H9 (cell line): ENCODE results near the gene CPT1B. TPM values are rescaled to one million over a fixed set of nuclear protein-coding genes. Genes with fewer than 3 reads are reported as not detected.

Experiments
- DNase-seq: peaks from one replicate; pipeline ENCODE4 v3.0.0-alpha.2; 2017
- H2AFZ ChIP-seq: one replicate; pipeline ENCODE4 v1.6.1; 2013; ENCODE audit warnings: mild to moderate bottlenecking, low read length, control low read depth, moderate library complexity
- H2AK5ac ChIP-seq: 2 replicates; pipeline ENCODE4 v1.6.1; 2013; ENCODE audit warnings: low read length, control low read depth, mixed read lengths; ENCODE audit not compliant: insufficient read length
- H2BK120ac ChIP-seq: one replicate; pipeline ENCODE4 v1.6.1; 2013; ENCODE audit warnings: low read depth, mild to moderate bottlenecking, low read length, control low read depth, inconsistent platforms; ENCODE audit not compliant: poor library complexity, severe bottlenecking
- H2BK12ac ChIP-seq: 2 replicates; pipeline ENCODE4 v1.6.1; 2013; ENCODE audit warnings: low read length, control low read depth, mixed read lengths, low read depth; ENCODE audit not compliant: insufficient read length
- H2BK15ac ChIP-seq: 2 replicates; pipeline ENCODE4 v1.6.1; 2013; ENCODE audit warnings: low read depth, low read length, control low read depth
- H2BK20ac ChIP-seq: one replicate; pipeline ENCODE4 v1.6.1; 2013; ENCODE audit warnings: low read depth, mild to moderate bottlenecking, low read length, control low read depth, inconsistent platforms; ENCODE audit not compliant: poor library complexity, severe bottlenecking
- H2BK5ac ChIP-seq: 2 replicates; pipeline ENCODE4 v1.6.1; 2013; ENCODE audit warnings: low read length, control low read depth, mixed read lengths; ENCODE audit not compliant: insufficient read length
- H3K14ac ChIP-seq: 2 replicates; pipeline ENCODE4 v1.6.1; 2013; ENCODE audit warnings: low read length, control low read depth; ENCODE audit not compliant: insufficient read depth
- H3K18ac ChIP-seq: 2 replicates; pipeline ENCODE4 v1.6.1; 2013; ENCODE audit warnings: low read depth, mild to moderate bottlenecking, mixed read lengths, low read length, control low read depth; ENCODE audit not compliant: insufficient read length
- H3K23ac ChIP-seq: 2 replicates; pipeline ENCODE4 v1.6.1; 2013; ENCODE audit warnings: low read length, control low read depth, mixed read lengths, low read depth; ENCODE audit not compliant: insufficient read length
- H3K23me2 ChIP-seq: 2 replicates; pipeline ENCODE4 v1.6.1; 2013; ENCODE audit warnings: low read depth, mild to moderate bottlenecking, mixed read lengths, low read length, control low read depth; ENCODE audit not compliant: insufficient read length, poor library complexity, severe bottlenecking
- H3K27ac ChIP-seq: 2 replicates; pipeline ENCODE4 v1.5.1; 2013; ENCODE audit warnings: low read length, control low read depth, mixed read lengths, low read depth; ENCODE audit not compliant: insufficient read length
- H3K27me3 ChIP-seq: 2 replicates; pipeline ENCODE4 v1.6.1; 2013; ENCODE audit warnings: low read length, control low read depth, inconsistent platforms; ENCODE audit not compliant: insufficient read depth
- H3K4ac ChIP-seq: 2 replicates; pipeline ENCODE4 v1.6.1; 2013; ENCODE audit warnings: low read depth, mild to moderate bottlenecking, control low read depth, inconsistent platforms, low read length, moderate library complexity
- H3K4me1 ChIP-seq: 2 replicates; pipeline ENCODE4 v1.6.1; 2013; ENCODE audit warnings: low read length, control low read depth, inconsistent platforms; ENCODE audit not compliant: insufficient read depth
- H3K4me2 ChIP-seq: 2 replicates; pipeline ENCODE4 v1.6.1; 2013; ENCODE audit warnings: low read length, control low read depth, mixed read lengths; ENCODE audit not compliant: insufficient read length, insufficient read depth
- H3K56ac ChIP-seq: 2 replicates; pipeline ENCODE4 v1.6.1; 2013; ENCODE audit warnings: low read depth, mild to moderate bottlenecking, mixed read lengths, low read length, control low read depth; ENCODE audit not compliant: insufficient read length
- H3K79me1 ChIP-seq: 2 replicates; pipeline ENCODE4 v1.6.1; 2013; ENCODE audit warnings: low read depth, mild to moderate bottlenecking, moderate library complexity, low read length, control low read depth, inconsistent platforms; ENCODE audit not compliant: insufficient read depth, poor library complexity, severe bottlenecking
- H3K79me2 ChIP-seq: 2 replicates; pipeline ENCODE4 v1.6.1; 2013; ENCODE audit warnings: low read length, control low read depth, inconsistent platforms; ENCODE audit not compliant: insufficient read depth
- H3K9ac ChIP-seq: 2 replicates; pipeline ENCODE4 v1.6.1; 2013; ENCODE audit warnings: low read length, control low read depth, mixed read lengths; ENCODE audit not compliant: insufficient read length; ENCODE audit errors: extremely low read depth
- H3K9me3 ChIP-seq: one replicate; pipeline ENCODE4 v1.6.1; 2013; ENCODE audit warnings: low read depth, low read length, inconsistent platforms; ENCODE audit not compliant: control insufficient read depth
- H3T11ph ChIP-seq: one replicate; pipeline ENCODE4 v1.6.1; 2013; ENCODE audit warnings: mild to moderate bottlenecking, low read length, control low read depth, inconsistent platforms
- H4K20me1 ChIP-seq: one replicate; pipeline ENCODE4 v1.6.1; 2013; ENCODE audit not compliant: control insufficient read depth, insufficient read length, insufficient read depth
- H4K5ac ChIP-seq: 2 replicates; pipeline ENCODE4 v1.6.1; 2013; ENCODE audit warnings: low read depth, mild to moderate bottlenecking, mixed read lengths, low read length, control low read depth; ENCODE audit not compliant: insufficient read length
- H4K8ac ChIP-seq: replicated peaks from 2 replicates; pipeline ENCODE4 v1.6.1; 2013; ENCODE audit warnings: low read length, control low read depth, mixed read lengths, low read depth; ENCODE audit not compliant: insufficient read length
- H4K91ac ChIP-seq: 2 replicates; pipeline ENCODE4 v1.6.1; 2013; ENCODE audit warnings: low read depth, mild to moderate bottlenecking, moderate library complexity, mixed read lengths, low read length, control low read depth; ENCODE audit not compliant: insufficient read length
- H3K27ac Mint-ChIP-seq, 3 experiments: 2 replicates in 2 of 3; 3 replicates in 1 of 3; pipeline ENCODE4 v1.8.0; 2020 to 2021; ENCODE audit warnings: mixed read lengths in 3 of 3, mild to moderate bottlenecking in 1 of 3, moderate library complexity in 1 of 3
- H3K27me3 Mint-ChIP-seq: 2 replicates; pipeline ENCODE4 v1.8.0; 2021; ENCODE audit warnings: low read depth, mild to moderate bottlenecking, moderate library complexity, mixed read lengths
- H3K36me3 Mint-ChIP-seq, 3 experiments: 2 replicates in 2 of 3; 3 replicates in 1 of 3; pipeline ENCODE4 v1.8.0; 2020 to 2021; ENCODE audit warnings: low read depth in 3 of 3, mixed read lengths in 3 of 3; ENCODE audit not compliant: insufficient read depth in 1 of 3
- H3K4me1 Mint-ChIP-seq, 2 experiments: 2 replicates each; pipeline ENCODE4 v1.8.0; 2020; ENCODE audit warnings: mixed read lengths in 2 of 2
- H3K4me3 Mint-ChIP-seq, 2 experiments: 2 replicates in 1 of 2; 3 replicates in 1 of 2; pipeline ENCODE4 v1.8.0; 2020 to 2021; ENCODE audit warnings: mild to moderate bottlenecking in 2 of 2, mixed read lengths in 2 of 2, moderate library complexity in 1 of 2
- H3K9me3 Mint-ChIP-seq, 2 experiments: 2 replicates in 1 of 2; 3 replicates in 1 of 2; pipeline ENCODE4 v1.8.0; 2020; ENCODE audit warnings: mild to moderate bottlenecking in 2 of 2, mixed read lengths in 2 of 2, moderate library complexity in 1 of 2
- CTCF ChIP-seq: fragments of 200-600 bp; sonication (generic); conservative IDR thresholded peaks from 3 replicates; pipeline ENCODE4 v1.8.0; 2021; ENCODE audit warnings: antibody characterized with exemption, mild to moderate bottlenecking
- WGBS: extraction: QIAGEN DNeasy Blood & Tissue Kit; methylation state at CpG from one replicate; pipeline ENCODE4 v1.1.7; 2013; ENCODE audit warnings: missing lambda C conversion rate, low lambda C conversion rate, mixed read lengths; ENCODE audit not compliant: insufficient read length; ENCODE audit errors: extremely low coverage; 5-methylcytosine and 5-hydroxymethylcytosine counted together
- total RNA-seq: library from RNA; stranded (reverse); gene quantifications from 2 replicates; pipeline ENCODE4 v1.2.1, GENCODE V29; 2021

The CPT1B gene
- total RNA-seq, 1 experiment from 2014 or later: 65.7 TPM

DNA sequence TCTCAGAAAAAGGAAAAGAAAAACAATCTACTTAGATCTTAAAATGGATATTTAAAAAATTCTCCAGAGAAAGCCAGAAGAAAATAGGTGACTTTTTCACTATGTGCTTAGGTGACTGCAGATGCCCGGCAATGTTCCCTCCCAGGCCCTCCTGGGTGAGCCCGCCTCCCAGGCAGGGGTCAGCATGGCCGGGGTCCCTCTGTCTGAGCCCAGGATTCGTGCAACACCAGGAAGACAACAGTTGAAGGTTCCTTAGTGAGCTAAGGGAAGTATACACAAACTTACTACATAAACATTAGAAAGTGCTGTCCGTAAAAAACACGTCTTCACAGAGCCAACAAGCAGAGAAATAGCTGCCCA is 33.9 kb upstream of the CPT1B start:
- H3K4me1 ChIP-seq: peaks cover 3% of the 10 kb centered on the region; the same call in 1 of the 2 replicates

More for the DNA sequence above, 33.9 kb upstream of the CPT1B start:
- H3K27me3 Mint-ChIP-seq: peaks cover 39% of the 10 kb centered on the region
- no CpG with 5 or more reads among the region's 6 CpGs for WGBS
- no peaks in the 10 kb centered on the region for H3K79me1 ChIP-seq
- no peak overlapping the region for H4K91ac ChIP-seq
- no peak overlapping the region for H3K14ac ChIP-seq
- H3K23ac ChIP-seq: no peak overlapping the region
- peaks cover 5% of the 10 kb centered on the region for H3K23me2 ChIP-seq
- TF ChIP-seq CTCF: no peak
- H3K27ac ChIP-seq: no peak overlapping the region
- H2BK20ac ChIP-seq: no peak overlapping the region
- H3K36me3 Mint-ChIP-seq: no peaks in the 10 kb centered on the region; a peak in 2 of 7 replicates
- peaks cover 10 to 16% of the 10 kb centered on the region in 2 experiments for H3K4me1 Mint-ChIP-seq
- no peak overlapping the region for H4K8ac ChIP-seq
- H2BK12ac ChIP-seq: no peak overlapping the region
- no peak overlapping the region for H2BK5ac ChIP-seq
- H3K27ac Mint-ChIP-seq: no peak overlapping the region
- no peak overlapping the region for H3K4me2 ChIP-seq
- no peak overlapping the region for H3K56ac ChIP-seq
- no peak overlapping the region for H3T11ph ChIP-seq
- no peaks in the 10 kb centered on the region for H3K79me2 ChIP-seq
- H3K9ac ChIP-seq: no peak overlapping the region
- no peaks in the 10 kb centered on the region for H3K9me3 ChIP-seq
- H3K9me3 Mint-ChIP-seq: peaks cover 0 to 3% of the 10 kb centered on the region in 2 experiments; a peak in 1 of 5 replicates
- no peak overlapping the region for H3K18ac ChIP-seq
- no peak overlapping the region; the same call in 1 of the 2 replicates for H2BK15ac ChIP-seq
- no peak overlapping the region for H3K4ac ChIP-seq
- H2AFZ ChIP-seq: no peak overlapping the region
- H2BK120ac ChIP-seq: no peak overlapping the region
- no peak overlapping the region for H2AK5ac ChIP-seq
- no peak overlapping the region for H3K4me3 Mint-ChIP-seq
- no peaks in the 10 kb centered on the region for H4K20me1 ChIP-seq
- no peaks in the 10 kb centered on the region for H3K27me3 ChIP-seq
- H4K5ac ChIP-seq: no peak overlapping the region
- no peak for DNase-seq
